ENCODE measurements around the gene TOMM22.

Gene TOMM22

DNA sequence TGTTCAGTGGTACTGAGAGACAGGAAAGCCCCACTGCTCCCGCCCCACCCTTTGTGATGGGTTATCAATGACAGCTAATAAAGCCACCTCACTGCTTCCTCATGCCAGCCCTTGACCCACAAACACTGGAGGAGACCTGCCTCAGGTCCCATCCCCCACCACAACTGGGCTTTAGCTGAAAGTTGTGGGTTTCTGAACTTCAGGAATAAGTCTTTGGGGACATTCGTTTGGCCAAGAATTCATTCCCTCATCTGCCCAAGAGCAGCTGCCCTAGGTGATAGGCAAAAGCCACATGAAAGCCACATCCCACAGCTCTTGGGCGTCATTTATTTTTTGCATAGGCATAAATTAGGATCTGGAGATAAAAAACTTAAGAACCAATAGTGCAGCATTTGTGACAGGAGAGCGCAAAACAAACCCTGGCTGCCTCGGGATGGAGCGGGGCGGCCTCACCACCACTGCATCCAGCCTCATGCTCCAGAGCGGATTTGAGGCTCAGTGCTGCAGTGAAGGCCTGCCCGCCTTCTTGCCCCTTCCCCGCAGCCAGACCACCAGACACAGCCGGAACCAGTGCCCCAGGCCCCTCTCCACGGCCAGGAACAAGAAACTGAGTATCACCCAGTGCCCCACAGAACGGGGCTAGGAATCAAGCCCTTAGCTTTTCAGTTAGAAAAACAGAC is 52.8 kb downstream of the TOMM22 start:
- Histone ChIP-seq H3K27me3 (ENCODE audit: insufficient read depth, low read length) (no peaks in the 10 kb centered on the region), H3K27ac (ENCODE audit: low read depth, low read length) (no peak overlapping the region), H3K36me3 (ENCODE audit: insufficient read depth, low read length) (no peaks in the 10 kb centered on the region), H3K79me2 (ENCODE audit: control insufficient read depth, insufficient read depth, low read length, unreplicated experiment) (no peaks in the 10 kb centered on the region), H2AFZ (ENCODE audit: low read length, unreplicated experiment) (no peak overlapping the region), H3K4me3 (ENCODE audit: low read depth, low read length) (no peak overlapping the region), H3K4me1 (ENCODE audit: control insufficient read depth, insufficient read depth, low read length, unreplicated experiment) (no peaks in the 10 kb centered on the region)
